ENCODE data around the gene SLC23A2. TPM values are rescaled to one million over a fixed set of nuclear protein-coding genes. Genes with fewer than 3 reads are reported as not detected.

The SLC23A2 gene
- total RNA-seq, 2 donors from 2014 or later, result 4.6 to 5.1 TPM

- intact Hi-C loops (cut with DNase I), result no loop called here
- no peak overlapping the region for H3K9ac ChIP-seq (ENCODE audit: low read depth in 2 of 2, low read length in 2 of 2)
- no peak for DNase-seq
- TF ChIP-seq CTCF (IDR thresholded peaks at IDR 0.05), result no peak
- H3K9me3 ChIP-seq, result no peaks in the 10 kb centered on the region
- no peaks in the 10 kb centered on the region for H3K36me3 ChIP-seq
- no peak overlapping the region for H3K27ac ChIP-seq
- no peaks in the 10 kb centered on the region for H3K4me1 ChIP-seq
- no peak overlapping the region for H3K4me3 ChIP-seq
- no peaks in the 10 kb centered on the region for H3K27me3 ChIP-seq
These were observed 110.0 kb downstream of the SLC23A2 start for GRCh38 chr20:4891190-4891763.

DNA sequence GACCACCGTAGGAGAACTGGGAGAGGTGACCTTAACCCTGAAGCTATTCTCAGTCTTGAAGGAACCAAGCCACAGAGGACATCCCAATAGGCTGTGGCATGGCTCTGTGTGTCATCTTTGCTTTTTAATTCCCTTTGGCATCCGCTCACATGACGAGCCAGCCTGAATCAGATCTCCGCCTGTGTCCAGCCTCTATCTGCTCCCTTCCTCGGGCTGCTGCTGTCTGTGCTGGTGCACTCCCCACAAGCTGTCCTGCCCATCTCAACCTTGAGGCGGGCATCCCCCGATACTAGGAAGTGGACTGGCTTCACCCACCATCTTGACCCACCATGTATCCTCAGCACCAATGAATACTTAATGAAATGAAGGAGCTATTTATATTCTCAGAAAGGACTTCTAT lies 111.9 kb downstream of the SLC23A2 start:
- DNase-seq, result no peak
- intact Hi-C loops (cut with DNase I), result no loop called here
- Histone ChIP-seq H3K9ac (ENCODE audit: low read depth in 2 of 2, low read length in 2 of 2) (no peak overlapping the region), H3K4me3 (no peak overlapping the region), H3K27me3 (no peaks in the 10 kb centered on the region), H3K36me3 (no peaks in the 10 kb centered on the region), H3K9me3 (no peaks in the 10 kb centered on the region), H3K4me1 (no peaks in the 10 kb centered on the region), H3K27ac (no peak overlapping the region)
- TF ChIP-seq CTCF (IDR thresholded peaks at IDR 0.05), result no peak

- Histone ChIP-seq H3K9me3 (no peaks in the 10 kb centered on the region), H3K9ac (ENCODE audit: low read depth in 2 of 2, low read length in 2 of 2) (no peak overlapping the region), H3K4me3 (no peak overlapping the region), H3K27me3 (no peaks in the 10 kb centered on the region), H3K27ac (no peak overlapping the region), H3K4me1 (no peaks in the 10 kb centered on the region), H3K36me3 (no peaks in the 10 kb centered on the region)
- no peak for TF ChIP-seq CTCF (IDR thresholded peaks at IDR 0.05)
- no peak for DNase-seq
- intact Hi-C loops (cut with DNase I), result no loop called here
These were observed 113.7 kb downstream of the SLC23A2 start for GRCh38 chr20:4887586-4887985.

- Histone ChIP-seq H3K9ac (ENCODE audit: low read depth in 2 of 2, low read length in 2 of 2) (no peak overlapping the region), H3K36me3 (no peaks in the 10 kb centered on the region), H3K4me3 (no peak overlapping the region), H3K4me1 (no peaks in the 10 kb centered on the region), H3K27ac (no peak overlapping the region), H3K27me3 (no peaks in the 10 kb centered on the region), H3K9me3 (no peaks in the 10 kb centered on the region)
- intact Hi-C loops (cut with DNase I), result no loop called here
- DNase-seq, result no peak
- no peak for TF ChIP-seq CTCF (IDR thresholded peaks at IDR 0.05)
These were observed 114.4 kb downstream of the SLC23A2 start for GRCh38 chr20:4886771-4887527.

DNA sequence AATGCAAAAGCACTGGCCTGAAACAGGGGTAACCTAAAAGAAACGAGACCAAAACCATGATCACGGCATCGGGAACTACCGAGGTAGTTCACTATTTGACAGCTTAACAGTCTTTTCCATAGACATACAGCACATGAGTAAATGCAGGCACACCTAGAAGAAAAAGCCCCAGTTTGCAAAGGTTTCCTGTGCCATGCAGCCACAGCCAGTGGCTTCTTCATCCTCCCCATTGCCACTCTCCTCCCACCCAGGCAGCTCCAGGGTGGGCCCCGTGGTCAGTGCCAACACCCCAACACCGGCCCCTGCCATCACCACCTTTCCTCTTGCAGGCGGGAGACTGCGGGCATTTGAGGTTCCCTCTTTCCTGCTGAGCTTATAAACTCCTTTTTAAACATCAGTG lies 115.4 kb downstream of the SLC23A2 start:
- Histone ChIP-seq H3K9me3 (no peaks in the 10 kb centered on the region), H3K4me1 (no peaks in the 10 kb centered on the region), H3K36me3 (no peaks in the 10 kb centered on the region), H3K27ac (no peak overlapping the region), H3K9ac (ENCODE audit: low read depth in 2 of 2, low read length in 2 of 2) (no peak overlapping the region), H3K4me3 (no peak overlapping the region), H3K27me3 (no peaks in the 10 kb centered on the region)
- intact Hi-C loops (cut with DNase I), result no loop called here
- no peak for DNase-seq
- TF ChIP-seq CTCF (IDR thresholded peaks at IDR 0.05), result no peak

Measured in colonic mucosa (tissue), 4 donors.